Panc1 (cell line): ENCODE measurements around the gene NXPH3.

ENCODE experiments used
- POLR2AphosphoS5 ChIP-seq: IDR thresholded peaks from 2 replicates; pipeline ENCODE4 v1.6.1; 2012; ENCODE audit warnings: mild to moderate bottlenecking, low read depth, low read length, moderate library complexity
- TF ChIP-seq, protein P1 (sequence below): fragments of 450-650 bp; IDR thresholded peaks from 2 replicates; pipeline ENCODE4 v1.5.1; 2017; ENCODE audit warnings: mild to moderate bottlenecking
- TF ChIP-seq, protein P2 (sequence below), 2 experiments: IDR thresholded peaks; 2 replicates each; pipeline ENCODE4 v1.6.1; 2011 to 2012; ENCODE audit warnings: low read depth in 2 of 2, control low read depth in 1 of 2, low read length in 1 of 2, mild to moderate bottlenecking in 1 of 2, moderate library complexity in 1 of 2; ENCODE audit not compliant: insufficient read depth in 1 of 2

DNA sequence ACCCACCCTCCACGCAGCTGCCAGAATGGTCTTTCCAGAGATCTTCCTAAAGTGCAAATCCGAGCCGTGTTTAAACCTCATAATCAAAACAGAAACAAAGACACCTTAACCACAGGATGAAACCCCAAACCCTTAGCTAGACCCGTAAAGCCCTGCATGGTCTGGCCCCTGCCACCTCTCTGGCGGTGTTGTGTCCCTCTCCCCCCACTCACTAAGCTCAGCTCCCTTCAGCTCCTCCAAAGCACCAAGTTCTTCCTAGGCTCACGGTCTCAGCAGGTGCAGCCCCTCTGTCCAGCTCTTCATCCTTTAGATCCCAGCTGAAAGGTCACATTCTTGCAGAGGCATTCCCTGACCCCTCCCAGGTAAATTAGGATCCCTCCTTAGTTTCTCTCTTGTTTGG, 4.4 kb upstream of the NXPH3 start:
- TF ChIP-seq, protein P1, sequence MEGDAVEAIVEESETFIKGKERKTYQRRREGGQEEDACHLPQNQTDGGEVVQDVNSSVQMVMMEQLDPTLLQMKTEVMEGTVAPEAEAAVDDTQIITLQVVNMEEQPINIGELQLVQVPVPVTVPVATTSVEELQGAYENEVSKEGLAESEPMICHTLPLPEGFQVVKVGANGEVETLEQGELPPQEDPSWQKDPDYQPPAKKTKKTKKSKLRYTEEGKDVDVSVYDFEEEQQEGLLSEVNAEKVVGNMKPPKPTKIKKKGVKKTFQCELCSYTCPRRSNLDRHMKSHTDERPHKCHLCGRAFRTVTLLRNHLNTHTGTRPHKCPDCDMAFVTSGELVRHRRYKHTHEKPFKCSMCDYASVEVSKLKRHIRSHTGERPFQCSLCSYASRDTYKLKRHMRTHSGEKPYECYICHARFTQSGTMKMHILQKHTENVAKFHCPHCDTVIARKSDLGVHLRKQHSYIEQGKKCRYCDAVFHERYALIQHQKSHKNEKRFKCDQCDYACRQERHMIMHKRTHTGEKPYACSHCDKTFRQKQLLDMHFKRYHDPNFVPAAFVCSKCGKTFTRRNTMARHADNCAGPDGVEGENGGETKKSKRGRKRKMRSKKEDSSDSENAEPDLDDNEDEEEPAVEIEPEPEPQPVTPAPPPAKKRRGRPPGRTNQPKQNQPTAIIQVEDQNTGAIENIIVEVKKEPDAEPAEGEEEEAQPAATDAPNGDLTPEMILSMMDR = no peak
- no peak for TF ChIP-seq POLR2AphosphoS5
- TF ChIP-seq, protein P2, sequence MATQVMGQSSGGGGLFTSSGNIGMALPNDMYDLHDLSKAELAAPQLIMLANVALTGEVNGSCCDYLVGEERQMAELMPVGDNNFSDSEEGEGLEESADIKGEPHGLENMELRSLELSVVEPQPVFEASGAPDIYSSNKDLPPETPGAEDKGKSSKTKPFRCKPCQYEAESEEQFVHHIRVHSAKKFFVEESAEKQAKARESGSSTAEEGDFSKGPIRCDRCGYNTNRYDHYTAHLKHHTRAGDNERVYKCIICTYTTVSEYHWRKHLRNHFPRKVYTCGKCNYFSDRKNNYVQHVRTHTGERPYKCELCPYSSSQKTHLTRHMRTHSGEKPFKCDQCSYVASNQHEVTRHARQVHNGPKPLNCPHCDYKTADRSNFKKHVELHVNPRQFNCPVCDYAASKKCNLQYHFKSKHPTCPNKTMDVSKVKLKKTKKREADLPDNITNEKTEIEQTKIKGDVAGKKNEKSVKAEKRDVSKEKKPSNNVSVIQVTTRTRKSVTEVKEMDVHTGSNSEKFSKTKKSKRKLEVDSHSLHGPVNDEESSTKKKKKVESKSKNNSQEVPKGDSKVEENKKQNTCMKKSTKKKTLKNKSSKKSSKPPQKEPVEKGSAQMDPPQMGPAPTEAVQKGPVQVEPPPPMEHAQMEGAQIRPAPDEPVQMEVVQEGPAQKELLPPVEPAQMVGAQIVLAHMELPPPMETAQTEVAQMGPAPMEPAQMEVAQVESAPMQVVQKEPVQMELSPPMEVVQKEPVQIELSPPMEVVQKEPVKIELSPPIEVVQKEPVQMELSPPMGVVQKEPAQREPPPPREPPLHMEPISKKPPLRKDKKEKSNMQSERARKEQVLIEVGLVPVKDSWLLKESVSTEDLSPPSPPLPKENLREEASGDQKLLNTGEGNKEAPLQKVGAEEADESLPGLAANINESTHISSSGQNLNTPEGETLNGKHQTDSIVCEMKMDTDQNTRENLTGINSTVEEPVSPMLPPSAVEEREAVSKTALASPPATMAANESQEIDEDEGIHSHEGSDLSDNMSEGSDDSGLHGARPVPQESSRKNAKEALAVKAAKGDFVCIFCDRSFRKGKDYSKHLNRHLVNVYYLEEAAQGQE (IDR thresholded peaks at IDR 0.05; ENCODE audit: insufficient read depth in 1 of 2, low read depth in 2 of 2, low read length in 1 of 2) = no peak
